Ascending aorta (tissue), 2 donors: Measurements from ENCODE around the gene CERK. TPM values are rescaled to one million over a fixed set of nuclear protein-coding genes. Genes with fewer than 3 reads are reported as not detected.

Experiments used
- DNase-seq, 2 donors: peaks; one replicate each; pipeline ENCODE4 v3.0.0-alpha.2; 2019; ENCODE audit warnings: low spot score in 2 of 2
- H3K27ac ChIP-seq, 2 donors: fragments of 200-600 bp; sonication (generic); one replicate each; pipeline ENCODE4 v1.5.1; 2016 to 2017; ENCODE audit warnings: mild to moderate bottlenecking in 1 of 2
- H3K27me3 ChIP-seq: fragments of 200-600 bp; sonication (generic); one replicate; pipeline ENCODE4 v1.5.1; 2017
- H3K36me3 ChIP-seq, 2 donors: fragments of 200-600 bp; sonication (generic); one replicate each; pipeline ENCODE4 v1.5.1; 2016
- H3K4me1 ChIP-seq, 2 donors: fragments of 200-600 bp; sonication (generic); one replicate each; pipeline ENCODE4 v1.5.1; 2016 to 2017; ENCODE audit warnings: mild to moderate bottlenecking in 1 of 2
- H3K4me3 ChIP-seq, 2 donors: fragments of 200-600 bp; sonication (generic); one replicate each; pipeline ENCODE4 v1.5.1; 2016 to 2017; ENCODE audit warnings: mild to moderate bottlenecking in 1 of 2
- H3K9me3 ChIP-seq, 2 donors: fragments of 200-600 bp; sonication (generic); one replicate each; pipeline ENCODE4 v1.5.1; 2016
- intact Hi-C: fragments of 100-400 bp; cut with DNase I; formaldehyde crosslinking; loops from one replicate; pipeline ENCODE4 v1.15.1; 2023
- total RNA-seq: library from RNA; depleted of rRNA; stranded (reverse); fragments of >200 nt; gene quantifications from one replicate; pipeline ENCODE4 v1.1.0, GENCODE V29; 2016
- TF ChIP-seq, protein P1 (sequence below), 3 experiments: fragments of 200-600 bp in 2 of 3; fragments of 450-650 bp in 1 of 3; sonication (generic) in 2 of 3; IDR thresholded peaks; one replicate each; pipeline ENCODE4 v1.5.1; 2016 to 2019; ENCODE audit warnings: antibody characterized with exemption in 3 of 3, mild to moderate bottlenecking in 1 of 3, moderate library complexity in 1 of 3

CERK gene
- total RNA-seq, 1 donor from 2014 or later, result 27.5 TPM

DNA sequence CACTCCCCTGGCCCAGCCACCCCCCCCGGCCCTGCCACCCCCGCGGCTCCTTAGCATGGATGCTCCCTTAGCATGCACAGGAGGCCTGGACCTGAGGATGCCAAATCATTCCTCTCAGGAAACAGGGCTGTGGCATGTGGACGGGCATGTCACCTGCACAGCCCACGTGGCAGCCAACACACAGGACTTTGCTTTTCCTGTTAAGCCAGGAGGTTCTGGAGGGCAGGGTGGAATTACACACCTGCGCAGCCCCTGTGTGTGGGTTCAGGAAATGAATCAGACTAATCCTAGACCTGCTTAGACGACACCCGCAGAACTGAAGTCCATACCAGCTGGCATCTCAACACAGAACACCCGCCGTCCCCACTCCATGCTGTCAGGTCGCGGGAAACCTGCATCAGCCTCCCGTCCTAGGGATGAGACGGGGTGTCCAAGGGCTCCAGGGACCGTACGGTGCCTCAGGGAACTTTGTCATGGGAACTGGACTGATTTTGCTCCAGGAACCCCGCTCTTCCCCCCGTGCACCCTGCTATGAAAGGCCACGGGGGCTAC lies 10.2 kb downstream of the CERK start:
- H3K4me3 ChIP-seq, result no peak overlapping the region
- H3K4me1 ChIP-seq, result no peaks in the 10 kb centered on the region
- peaks cover 6 to 7% of the 10 kb centered on the region in 2 donors for H3K36me3 ChIP-seq
- no peaks in the 10 kb centered on the region for H3K27me3 ChIP-seq
- H3K27ac ChIP-seq, result no peak overlapping the region
- TF ChIP-seq, protein P1, sequence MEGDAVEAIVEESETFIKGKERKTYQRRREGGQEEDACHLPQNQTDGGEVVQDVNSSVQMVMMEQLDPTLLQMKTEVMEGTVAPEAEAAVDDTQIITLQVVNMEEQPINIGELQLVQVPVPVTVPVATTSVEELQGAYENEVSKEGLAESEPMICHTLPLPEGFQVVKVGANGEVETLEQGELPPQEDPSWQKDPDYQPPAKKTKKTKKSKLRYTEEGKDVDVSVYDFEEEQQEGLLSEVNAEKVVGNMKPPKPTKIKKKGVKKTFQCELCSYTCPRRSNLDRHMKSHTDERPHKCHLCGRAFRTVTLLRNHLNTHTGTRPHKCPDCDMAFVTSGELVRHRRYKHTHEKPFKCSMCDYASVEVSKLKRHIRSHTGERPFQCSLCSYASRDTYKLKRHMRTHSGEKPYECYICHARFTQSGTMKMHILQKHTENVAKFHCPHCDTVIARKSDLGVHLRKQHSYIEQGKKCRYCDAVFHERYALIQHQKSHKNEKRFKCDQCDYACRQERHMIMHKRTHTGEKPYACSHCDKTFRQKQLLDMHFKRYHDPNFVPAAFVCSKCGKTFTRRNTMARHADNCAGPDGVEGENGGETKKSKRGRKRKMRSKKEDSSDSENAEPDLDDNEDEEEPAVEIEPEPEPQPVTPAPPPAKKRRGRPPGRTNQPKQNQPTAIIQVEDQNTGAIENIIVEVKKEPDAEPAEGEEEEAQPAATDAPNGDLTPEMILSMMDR (IDR thresholded peaks at IDR 0.05), result no peak
- intact Hi-C loops, result no loop called here
- H3K9me3 ChIP-seq, result no peaks in the 10 kb centered on the region
- DNase-seq, result no peak

DNA sequence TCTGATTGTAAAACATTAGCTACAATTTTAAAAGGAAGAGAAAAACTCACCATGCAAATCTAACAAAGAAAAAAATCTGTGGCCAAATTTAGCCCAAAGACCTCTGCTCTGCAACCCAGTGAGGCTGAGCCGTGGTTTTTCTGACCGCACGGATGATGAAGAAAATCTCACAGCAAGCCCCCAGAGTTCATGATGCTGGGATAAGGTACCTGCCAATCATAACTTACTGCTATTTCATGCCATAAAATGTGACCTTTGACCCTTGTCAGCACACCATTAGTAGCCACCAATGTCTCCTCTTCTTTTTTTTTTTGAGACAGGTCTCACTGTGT lies 11.1 kb downstream of the CERK start:
- Histone ChIP-seq H3K36me3 (peaks cover 6 to 7% of the 10 kb centered on the region in 2 donors), H3K4me1 (no peaks in the 10 kb centered on the region)

DNA sequence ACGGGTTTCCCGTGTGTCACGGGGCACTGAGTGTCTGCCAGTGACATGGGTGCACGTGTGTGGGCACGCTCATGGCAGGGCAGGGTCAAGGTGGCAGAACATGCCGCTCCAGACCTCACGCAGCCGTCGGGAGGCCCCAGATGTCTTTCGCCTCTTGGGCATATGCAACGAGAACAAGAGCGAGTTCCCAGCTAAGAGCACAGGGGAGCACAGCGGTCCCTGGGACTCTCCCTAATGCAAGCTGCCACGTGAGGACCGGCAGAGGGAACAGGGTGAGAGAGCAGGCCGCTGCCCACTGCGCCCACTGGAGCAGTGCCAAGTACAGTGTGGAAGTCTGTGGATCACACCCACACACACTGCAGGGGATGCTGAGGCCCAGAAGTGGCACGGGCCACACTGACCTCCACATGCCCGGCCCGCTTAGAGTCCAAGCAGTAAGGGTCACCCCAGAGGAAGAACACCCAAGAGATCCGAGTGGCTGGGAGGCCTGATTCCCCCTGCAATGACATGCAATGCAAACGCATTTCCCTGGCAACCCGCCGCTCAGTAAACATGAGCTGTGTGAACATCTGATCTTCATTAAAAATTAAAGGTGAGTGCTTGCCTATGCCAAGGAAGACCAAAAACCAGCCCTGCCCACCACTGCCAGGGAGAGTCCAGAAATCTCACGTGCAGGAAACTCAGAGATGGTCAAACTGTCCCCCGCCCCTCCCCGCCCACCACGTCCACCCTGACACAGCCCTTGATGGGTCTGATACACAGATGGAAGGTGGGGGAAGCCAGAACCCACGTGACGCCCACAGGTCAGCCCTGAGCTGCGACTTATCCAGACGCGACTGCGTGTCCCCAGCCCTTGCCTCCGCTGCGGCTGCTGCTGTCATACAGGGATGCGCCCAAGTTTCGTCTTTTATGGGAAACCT lies 11.7 kb downstream of the CERK start:
- intact Hi-C loops, result no loop called here
- Histone ChIP-seq H3K27ac (no peak overlapping the region), H3K36me3 (peaks cover 6 to 7% of the 10 kb centered on the region in 2 donors), H3K27me3 (no peaks in the 10 kb centered on the region), H3K9me3 (no peaks in the 10 kb centered on the region), H3K4me3 (no peak overlapping the region), H3K4me1 (no peaks in the 10 kb centered on the region)
- DNase-seq, result no peak
- TF ChIP-seq, protein P1 (IDR thresholded peaks at IDR 0.05), result no peak

More for the DNA sequence above, 11.1 kb downstream of the CERK start:
- Histone ChIP-seq H3K27me3 (no peaks in the 10 kb centered on the region), H3K9me3 (no peaks in the 10 kb centered on the region), H3K27ac (no peak overlapping the region), H3K4me3 (no peak overlapping the region)
- no peak for DNase-seq
- TF ChIP-seq, protein P1 (IDR thresholded peaks at IDR 0.05), result no peak
- intact Hi-C loops, result no loop called here

DNA sequence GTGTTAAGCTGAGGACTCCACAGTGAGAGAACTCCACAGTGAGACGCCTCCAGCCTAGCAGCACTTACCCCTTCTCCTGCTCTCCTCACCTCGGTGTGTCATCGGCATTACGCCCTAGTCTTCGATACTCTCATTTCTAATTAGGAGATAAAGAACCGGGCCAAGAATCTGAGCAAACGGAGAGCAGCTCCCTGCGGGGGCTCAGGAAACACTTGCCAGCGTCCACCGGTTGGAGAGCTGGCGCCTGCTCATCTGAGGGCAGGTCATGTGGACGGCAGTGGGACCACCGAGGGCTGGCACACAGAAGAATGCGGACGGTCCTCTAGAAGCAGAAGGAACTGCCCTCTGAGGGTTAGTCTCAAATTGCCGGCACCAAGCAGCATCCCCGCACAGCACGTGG lies 13.0 kb downstream of the CERK start:
- peaks cover 8 to 9% of the 10 kb centered on the region in 2 donors for H3K36me3 ChIP-seq
- TF ChIP-seq, protein P1 (IDR thresholded peaks at IDR 0.05), result no peak
- DNase-seq, result no peak
- H3K27me3 ChIP-seq, result no peaks in the 10 kb centered on the region
- no peaks in the 10 kb centered on the region for H3K4me1 ChIP-seq
- intact Hi-C loops, result no loop called here
- H3K27ac ChIP-seq, result no peak overlapping the region
- no peak overlapping the region for H3K4me3 ChIP-seq
- H3K9me3 ChIP-seq, result no peaks in the 10 kb centered on the region

DNA sequence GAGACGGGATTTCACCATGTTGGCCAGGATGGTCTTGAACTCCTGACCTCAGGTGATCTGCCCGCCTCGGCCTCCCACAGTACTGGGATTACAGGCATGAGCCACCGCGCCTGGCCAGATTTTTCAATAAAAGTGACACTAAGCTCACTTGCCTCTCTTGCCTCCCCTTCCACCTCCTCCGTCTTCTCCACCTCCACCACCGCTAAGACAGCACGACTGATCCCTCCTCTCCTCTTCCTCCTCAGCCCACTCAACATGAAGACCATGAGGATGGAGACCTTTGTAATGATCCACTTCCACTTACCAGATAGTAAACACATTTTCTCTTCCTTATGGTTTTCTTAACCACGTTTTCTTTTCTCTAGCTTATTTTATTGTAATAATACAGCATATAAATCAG lies 14.2 kb downstream of the CERK start:
- DNase-seq, result no peak
- Histone ChIP-seq H3K27ac (no peak overlapping the region), H3K27me3 (no peaks in the 10 kb centered on the region), H3K9me3 (no peaks in the 10 kb centered on the region), H3K4me3 (no peak overlapping the region), H3K4me1 (no peaks in the 10 kb centered on the region), H3K36me3 (peaks cover 20 to 21% of the 10 kb centered on the region in 2 donors)
- intact Hi-C loops, result no loop called here
- TF ChIP-seq, protein P1 (IDR thresholded peaks at IDR 0.05), result no peak
